ENCODE data around the gene OR9K2.

DNA sequence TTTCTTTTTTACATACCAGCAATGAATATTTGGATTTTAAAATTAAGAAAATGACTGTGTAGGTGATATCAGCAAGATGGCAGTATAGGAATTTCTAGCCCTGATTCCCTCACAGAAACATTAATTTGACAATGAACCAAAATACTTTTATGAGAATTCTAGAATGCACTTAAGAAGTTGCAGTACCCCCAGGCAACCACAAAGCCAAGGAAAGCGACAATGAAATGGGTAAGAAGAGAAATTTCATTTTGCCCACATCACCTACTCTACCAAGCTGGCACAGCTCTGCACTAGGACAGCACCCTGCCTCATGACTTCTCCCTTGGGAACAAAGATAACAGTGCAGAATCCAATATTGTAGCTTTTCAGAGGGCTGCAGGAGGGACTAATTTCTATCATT lies 6.6 kb downstream of the OR9K2 start:
- TF ChIP-seq, protein P1, sequence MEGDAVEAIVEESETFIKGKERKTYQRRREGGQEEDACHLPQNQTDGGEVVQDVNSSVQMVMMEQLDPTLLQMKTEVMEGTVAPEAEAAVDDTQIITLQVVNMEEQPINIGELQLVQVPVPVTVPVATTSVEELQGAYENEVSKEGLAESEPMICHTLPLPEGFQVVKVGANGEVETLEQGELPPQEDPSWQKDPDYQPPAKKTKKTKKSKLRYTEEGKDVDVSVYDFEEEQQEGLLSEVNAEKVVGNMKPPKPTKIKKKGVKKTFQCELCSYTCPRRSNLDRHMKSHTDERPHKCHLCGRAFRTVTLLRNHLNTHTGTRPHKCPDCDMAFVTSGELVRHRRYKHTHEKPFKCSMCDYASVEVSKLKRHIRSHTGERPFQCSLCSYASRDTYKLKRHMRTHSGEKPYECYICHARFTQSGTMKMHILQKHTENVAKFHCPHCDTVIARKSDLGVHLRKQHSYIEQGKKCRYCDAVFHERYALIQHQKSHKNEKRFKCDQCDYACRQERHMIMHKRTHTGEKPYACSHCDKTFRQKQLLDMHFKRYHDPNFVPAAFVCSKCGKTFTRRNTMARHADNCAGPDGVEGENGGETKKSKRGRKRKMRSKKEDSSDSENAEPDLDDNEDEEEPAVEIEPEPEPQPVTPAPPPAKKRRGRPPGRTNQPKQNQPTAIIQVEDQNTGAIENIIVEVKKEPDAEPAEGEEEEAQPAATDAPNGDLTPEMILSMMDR (IDR thresholded peaks at IDR 0.05; ENCODE audit: poor library complexity), result no peak
- no peak for TF ChIP-seq EZH2phosphoT487 (IDR thresholded peaks at IDR 0.05; ENCODE audit: low read depth, severe bottlenecking, unreplicated experiment)
